GM21737 (cell line): ENCODE data around the gene LUC7L3.
A peak's percentile ranks its signal among the peaks of the same experiment; 100 is the strongest.

Source experiments
- ATAC-seq: cut with Tn5 transposase; IDR thresholded peaks from one replicate; pipeline ENCODE4 v1.9.1; 2021; ENCODE audit warnings: mild to moderate bottlenecking, moderate library complexity; ENCODE audit not compliant: unreplicated experiment

LUC7L3 gene

GRCh38 chr17:50685691-50686493, 33.5 kb upstream of the LUC7L3 start:
- no peak for ATAC-seq

- no peak for ATAC-seq
Observed at GRCh38 chr17:50686494-50687199, 32.8 kb upstream of the LUC7L3 start.

- no peak for ATAC-seq
Observed at GRCh38 chr17:50687200-50688066, 32.0 kb upstream of the LUC7L3 start.

GRCh38 chr17:50688245-50688644, 31.2 kb upstream of the LUC7L3 start:
- ATAC-seq, result no peak

- ATAC-seq, result no peak
Observed at GRCh38 chr17:50689251-50689650, 30.2 kb upstream of the LUC7L3 start.

- ATAC-seq, result no peak
Observed at GRCh38 chr17:50689956-50690886, 29.2 kb upstream of the LUC7L3 start.

- no peak for ATAC-seq
Observed at GRCh38 chr17:50690887-50691549, 28.4 kb upstream of the LUC7L3 start.

- ATAC-seq, result no peak
Observed at GRCh38 chr17:50691550-50692447, 27.6 kb upstream of the LUC7L3 start.

GRCh38 chr17:50692448-50693035, 26.9 kb upstream of the LUC7L3 start:
- ATAC-seq, result no peak

GRCh38 chr17:50693036-50693682, 26.2 kb upstream of the LUC7L3 start:
- no peak for ATAC-seq

GRCh38 chr17:50696365-50696879, 23.0 kb upstream of the LUC7L3 start:
- no peak for ATAC-seq

- no peak for ATAC-seq
Observed at GRCh38 chr17:50697062-50697461, 22.3 kb upstream of the LUC7L3 start.

- no peak for ATAC-seq
Observed at GRCh38 chr17:50697663-50698272, 21.6 kb upstream of the LUC7L3 start.

- no peak for ATAC-seq
Observed at GRCh38 chr17:50699410-50699809, 20.0 kb upstream of the LUC7L3 start.

- no peak for ATAC-seq
Observed at GRCh38 chr17:50703162-50703561, 16.2 kb upstream of the LUC7L3 start.

GRCh38 chr17:50707289-50708049, 11.9 kb upstream of the LUC7L3 start, which contains the start of gene ANKRD40:
Gene ANKRD40, minus strand, starts transcription at chr17:50707914. Its CDS starts 260 bp downstream, at chr17:50707654.
- ATAC-seq, result peak; percentile 76
